ENCODE data around the gene GLB1L3.

GRCh38 chr11:134267461-134267860, 8.7 kb upstream of the GLB1L3 start:
- no peak for TF ChIP-seq CTCF (IDR thresholded peaks at IDR 0.05 in 4 of 5, conservative IDR thresholded peaks at IDR 0.05 in 1 of 5)
- no peak for TF ChIP-seq POLR2A (IDR thresholded peaks at IDR 0.05)

Data from gastrocnemius medialis (tissue), 4 donors.